ENCODE measurements around the gene GXYLT2. TPM values are rescaled to one million over a fixed set of nuclear protein-coding genes. Genes with fewer than 3 reads are reported as not detected.
"Not testable (repeated sequence)": the region's sequence is repeated elsewhere in the genome, so short reads cannot be mapped to it uniquely, and the experiment has no call there.

The GXYLT2 gene
- total RNA-seq, 4 donors from 2014 or later, result 0.72 to 6.8 (median 2.3) TPM

GRCh38 chr3:72998466-72998865 is 110.6 kb downstream of the GXYLT2 start:
- H3K4me3 ChIP-seq (ENCODE audit: low read depth, poor library complexity, severe bottlenecking), result no peak overlapping the region
- DNase-seq (ENCODE audit: low spot score in 2 of 2), result no peak
- intact Hi-C loops (cut with DNase I; ENCODE audit: low total_unique reads), result no loop called here
- WGBS, 2 donors, result 19 to 21% methylated on average over 4 of the region's 4 CpGs
- TF ChIP-seq POLR2A (IDR thresholded peaks at IDR 0.05) (no peak), CTCF (IDR thresholded peaks at IDR 0.05) (no peak)

- WGBS, 2 donors, result 51% methylated on average over 2 of the region's 2 CpGs
- DNase-seq (ENCODE audit: low spot score in 2 of 2), result no peak
- intact Hi-C loops (cut with DNase I; ENCODE audit: low total_unique reads), result no loop called here
- TF ChIP-seq CTCF (IDR thresholded peaks at IDR 0.05) (no peak), POLR2A (IDR thresholded peaks at IDR 0.05) (no peak)
- H3K4me3 ChIP-seq (ENCODE audit: low read depth, poor library complexity, severe bottlenecking), result no peak overlapping the region
These were observed 112.1 kb downstream of the GXYLT2 start for GRCh38 chr3:72999951-73000350.

GRCh38 chr3:73003050-73003449 is 115.2 kb downstream of the GXYLT2 start:
- WGBS, 2 donors, result 70 to 94% methylated on average over 8 of the region's 8 CpGs
- intact Hi-C loops (cut with DNase I; ENCODE audit: low total_unique reads); DNase-seq (ENCODE audit: low spot score in 2 of 2); H3K4me3 ChIP-seq (ENCODE audit: low read depth, poor library complexity, severe bottlenecking): not testable (repeated sequence)

GRCh38 chr3:73004316-73004715 is 116.5 kb downstream of the GXYLT2 start:
- TF ChIP-seq CTCF (IDR thresholded peaks at IDR 0.05) (no peak), POLR2A (IDR thresholded peaks at IDR 0.05) (no peak)
- 84 to 89% methylated on average over 4 of the region's 4 CpGs for WGBS, 2 donors
- intact Hi-C loops (cut with DNase I; ENCODE audit: low total_unique reads), result no loop called here
- no peak overlapping the region for H3K4me3 ChIP-seq (ENCODE audit: low read depth, poor library complexity, severe bottlenecking)
- no peak for DNase-seq (ENCODE audit: low spot score in 2 of 2)

- intact Hi-C loops (cut with DNase I; ENCODE audit: low total_unique reads), result no loop called here
- no peak for DNase-seq (ENCODE audit: low spot score in 2 of 2)
- H3K4me3 ChIP-seq (ENCODE audit: low read depth, poor library complexity, severe bottlenecking), result no peak overlapping the region
- WGBS, 2 donors, result 42 to 62% methylated on average over 6 of the region's 6 CpGs
- TF ChIP-seq POLR2A (IDR thresholded peaks at IDR 0.05) (no peak), CTCF (IDR thresholded peaks at IDR 0.05) (no peak)
These were observed 120.3 kb downstream of the GXYLT2 start for GRCh38 chr3:73007992-73008712.

- H3K4me3 ChIP-seq (ENCODE audit: low read depth, poor library complexity, severe bottlenecking), result no peak overlapping the region
- no peak for DNase-seq (ENCODE audit: low spot score in 2 of 2)
- intact Hi-C loops (cut with DNase I; ENCODE audit: low total_unique reads), result no loop called here
- TF ChIP-seq POLR2A (IDR thresholded peaks at IDR 0.05) (no peak), CTCF (IDR thresholded peaks at IDR 0.05) (no peak)
- WGBS, 2 donors, result 80 to 84% methylated on average over 4 of the region's 4 CpGs
These were observed 121.2 kb downstream of the GXYLT2 start for GRCh38 chr3:73009008-73009407.

Measured in lower leg skin (tissue), 4 donors.